Jurkat, Clone E6-1 (cell line): Measurements from ENCODE around the gene LZTFL1.

ENCODE experiments used
- DNase-seq: peaks from one replicate; pipeline ENCODE4 v3.0.0-alpha.2; 2011; ENCODE audit warnings: low read depth, low spot score
- H3K4me3 ChIP-seq: 2 replicates; pipeline ENCODE4 v1.5.1; 2011; ENCODE audit warnings: mild to moderate bottlenecking, low read length, control low read depth, moderate library complexity

LZTFL1 gene

DNA sequence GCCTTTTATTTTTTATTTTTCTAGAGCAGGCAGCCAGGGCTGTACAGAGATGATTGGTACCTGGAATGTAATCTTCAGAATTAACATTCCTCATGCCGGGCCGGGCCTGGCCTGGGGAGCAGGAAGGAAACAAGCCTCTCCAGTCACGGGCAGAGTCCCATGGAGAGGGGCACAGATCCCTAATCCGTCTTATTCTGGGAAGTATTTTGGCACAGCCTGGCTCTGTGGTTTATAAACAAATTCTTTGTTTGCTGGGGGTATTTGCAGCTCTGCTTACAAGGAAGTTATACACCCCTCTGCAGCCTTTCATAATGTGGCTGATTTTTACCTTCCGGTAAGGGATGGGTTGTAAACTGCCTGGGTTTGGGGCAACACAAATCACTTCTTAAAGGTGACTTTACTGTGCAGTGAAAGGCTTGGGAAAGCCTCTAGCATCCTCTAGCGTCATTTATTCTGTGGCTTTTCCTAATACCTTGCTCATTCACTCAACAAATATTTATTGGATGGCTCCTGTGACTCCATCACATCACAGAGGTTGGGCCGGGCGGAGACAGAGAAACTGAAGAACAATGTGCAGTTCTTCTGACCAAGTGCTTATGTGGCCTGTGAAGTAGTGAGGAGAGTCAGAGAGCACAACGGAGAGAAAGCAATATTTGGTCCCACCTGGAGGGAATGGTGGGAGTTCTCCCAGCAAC is 48.3 kb downstream of the LZTFL1 start:
- H3K4me3 ChIP-seq, result no peak overlapping the region
- no peak for DNase-seq

DNA sequence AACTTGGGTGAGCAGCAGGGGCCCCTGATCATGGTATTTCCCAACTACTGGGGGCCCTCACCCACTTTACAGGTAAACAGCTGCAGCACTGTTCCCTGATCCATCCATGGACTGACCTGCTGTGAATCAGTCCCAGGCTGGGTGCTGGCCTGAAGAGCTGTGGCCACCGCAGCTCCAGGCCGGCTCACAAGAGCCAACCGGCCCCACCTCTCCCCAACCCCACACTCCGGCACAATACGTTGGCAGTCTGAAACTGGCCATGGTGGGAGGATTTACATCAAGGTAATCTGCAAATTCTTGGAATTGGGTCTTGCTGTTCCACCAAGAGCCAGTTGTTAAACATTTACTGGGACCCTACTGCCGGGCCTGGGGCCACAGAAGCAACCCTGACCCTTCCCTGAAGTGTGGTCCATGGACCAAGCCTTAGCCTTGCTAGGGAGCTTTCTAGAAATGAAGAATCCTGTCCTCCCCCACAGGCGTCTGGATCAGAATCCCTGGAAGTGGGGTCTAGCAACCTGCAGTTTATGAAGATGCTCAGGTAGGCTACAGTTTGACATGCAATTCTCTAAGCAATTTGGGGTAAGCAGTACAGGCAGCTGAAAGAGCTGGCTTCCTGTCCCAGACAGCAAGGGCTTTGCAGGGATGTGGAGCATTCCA is 49.3 kb downstream of the LZTFL1 start:
- DNase-seq, result no peak
- no peak overlapping the region for H3K4me3 ChIP-seq

DNA sequence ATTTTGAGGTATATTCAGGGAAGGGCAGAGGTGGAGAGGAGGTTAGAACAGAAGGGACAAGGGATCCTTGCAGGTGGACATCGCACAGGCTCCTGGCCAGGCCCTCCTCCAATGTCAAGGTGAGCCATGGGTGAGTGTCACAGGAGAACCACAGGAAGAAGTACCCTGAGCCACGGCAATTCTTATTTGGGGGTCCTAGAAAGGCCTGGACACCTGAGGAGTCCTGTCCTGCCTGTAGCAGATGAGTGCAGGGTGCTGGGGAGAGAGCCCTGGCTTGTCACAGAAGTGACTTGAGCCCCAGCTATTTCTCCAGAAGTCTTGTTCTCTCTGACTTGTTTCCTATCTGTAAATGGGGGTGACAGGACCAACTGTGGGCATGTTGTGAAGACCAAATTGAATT is 49.9 kb downstream of the LZTFL1 start:
- no peak overlapping the region for H3K4me3 ChIP-seq
- DNase-seq, result no peak

DNA sequence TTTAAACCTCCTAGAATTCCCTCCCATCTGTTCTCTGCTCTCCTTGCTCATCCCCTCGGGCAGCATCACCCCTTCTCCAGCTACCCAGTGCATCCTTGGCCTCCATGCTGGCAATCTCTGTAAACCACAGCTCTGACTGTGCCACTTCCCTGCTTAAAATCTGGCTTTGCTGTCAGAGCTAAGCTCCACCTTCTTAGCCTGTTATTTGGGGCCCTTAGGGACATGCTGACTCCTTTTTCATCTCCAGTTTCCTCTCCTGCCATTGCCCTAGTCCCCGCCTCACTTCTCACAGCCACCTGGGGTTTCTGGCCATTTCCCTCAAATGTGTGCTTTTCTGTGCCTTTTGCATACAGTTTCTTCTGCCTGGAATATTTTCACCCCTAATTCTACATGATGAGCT is 51.3 kb downstream of the LZTFL1 start:
- H3K4me3 ChIP-seq, result no peak overlapping the region

DNA sequence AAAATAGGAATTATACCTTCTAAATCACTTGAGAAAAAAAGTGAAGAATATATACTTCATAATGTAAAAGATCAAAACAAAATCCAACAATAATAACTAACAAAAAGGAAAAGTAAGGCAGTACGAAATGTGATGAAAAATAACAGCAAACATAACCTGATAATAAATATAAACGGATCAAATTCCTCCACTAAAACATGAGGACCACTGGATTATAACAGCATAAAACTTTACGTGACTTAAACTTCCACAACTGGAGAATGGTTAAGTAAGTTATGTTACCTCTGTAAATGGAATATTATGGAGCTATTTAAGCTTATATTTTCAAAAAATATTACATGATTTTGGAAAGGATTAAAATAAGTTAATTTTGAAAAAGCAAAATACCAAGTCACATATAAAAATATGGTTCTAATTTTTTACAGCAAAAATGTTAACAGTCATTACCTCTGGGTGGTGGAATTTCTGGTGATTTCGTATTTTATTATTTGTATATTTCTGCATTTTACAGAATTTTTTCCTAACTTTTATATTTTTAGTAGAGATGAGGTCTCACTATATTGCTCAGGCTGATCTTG is 52.6 kb downstream of the LZTFL1 start:
- no peak overlapping the region for H3K4me3 ChIP-seq
- no peak for DNase-seq

More for the DNA sequence above, 51.3 kb downstream of the LZTFL1 start:
- no peak for DNase-seq

DNA sequence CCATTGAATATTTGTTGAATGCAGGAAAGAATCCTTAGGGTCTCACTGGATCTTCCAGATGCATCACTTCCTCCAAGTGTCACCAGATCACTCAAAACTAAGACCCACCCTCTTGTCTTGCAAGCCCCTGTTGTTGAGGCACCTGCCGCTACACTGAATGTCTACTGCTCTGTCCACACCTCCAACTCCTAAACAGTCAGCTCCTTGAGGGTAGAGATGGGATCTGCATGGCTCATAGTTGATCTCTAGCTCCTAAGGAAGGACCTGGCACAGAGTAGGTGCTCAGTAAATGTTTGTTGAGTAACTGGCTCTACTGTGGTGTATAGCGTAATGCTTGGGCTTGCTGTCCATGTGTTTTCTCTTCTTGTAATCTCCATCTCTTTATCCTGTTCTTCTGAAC is 54.4 kb downstream of the LZTFL1 start:
- H3K4me3 ChIP-seq, result no peak overlapping the region
- no peak for DNase-seq

DNA sequence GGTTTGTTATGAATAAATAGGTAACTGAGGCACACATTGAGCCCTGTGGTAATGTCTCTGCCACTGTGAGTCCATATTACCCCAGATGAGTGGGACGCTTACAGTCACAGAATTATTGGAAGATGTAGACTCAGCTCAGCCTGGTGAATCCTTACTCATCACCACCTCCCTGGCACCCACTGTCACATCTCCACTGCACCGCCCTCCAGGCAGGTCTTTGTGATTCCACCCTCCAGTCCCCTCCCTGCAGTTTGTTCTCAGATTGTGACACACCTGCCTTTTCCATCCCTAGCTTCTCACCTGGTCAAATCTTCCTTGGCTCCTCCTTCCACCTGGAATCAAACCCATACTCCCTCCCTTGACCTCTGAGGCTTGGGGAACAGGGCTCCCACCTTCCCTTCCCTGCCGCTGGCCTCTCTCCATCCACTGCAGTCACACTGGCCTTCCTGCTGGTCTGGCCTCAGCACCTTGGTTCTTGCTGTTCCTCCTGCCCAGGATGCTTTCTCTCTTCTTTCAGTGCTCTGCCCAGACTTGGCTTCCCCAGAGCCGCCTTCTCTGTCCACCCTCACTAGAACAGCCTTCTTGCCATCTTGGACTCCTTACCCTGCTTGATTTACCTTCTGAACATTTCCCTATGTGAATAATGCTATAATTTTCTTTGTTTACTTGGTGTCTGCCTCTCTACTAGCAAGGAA is 55.0 kb downstream of the LZTFL1 start:
- no peak for DNase-seq
- H3K4me3 ChIP-seq, result no peak overlapping the region

DNA sequence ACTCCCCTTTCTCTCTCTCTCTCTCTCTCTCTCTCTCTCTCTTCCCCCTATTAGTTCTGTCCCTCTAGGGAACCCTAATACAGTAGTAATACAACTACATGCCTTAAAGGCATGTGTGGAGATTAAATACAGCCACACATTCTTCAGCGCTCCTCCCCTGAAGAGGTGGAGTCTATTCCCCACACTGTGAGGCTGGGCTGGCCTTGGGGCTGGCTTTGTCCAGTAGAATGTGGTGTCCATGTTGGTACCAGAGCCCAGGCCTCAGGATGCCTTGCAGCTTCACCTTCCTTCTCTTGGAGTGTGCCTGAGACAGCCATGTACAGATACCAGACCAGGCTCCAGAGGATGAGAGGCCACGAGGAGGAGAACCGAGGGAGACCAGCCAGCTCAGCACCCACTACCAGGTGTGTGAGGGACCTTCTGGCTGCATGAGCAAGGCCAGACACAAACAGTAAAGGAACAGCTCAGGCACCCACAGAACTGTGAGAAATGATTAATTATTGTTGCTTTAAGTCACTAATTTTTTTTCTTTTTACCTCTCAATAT is 56.2 kb downstream of the LZTFL1 start:
- H3K4me3 ChIP-seq, result no peak overlapping the region
- no peak for DNase-seq

DNA sequence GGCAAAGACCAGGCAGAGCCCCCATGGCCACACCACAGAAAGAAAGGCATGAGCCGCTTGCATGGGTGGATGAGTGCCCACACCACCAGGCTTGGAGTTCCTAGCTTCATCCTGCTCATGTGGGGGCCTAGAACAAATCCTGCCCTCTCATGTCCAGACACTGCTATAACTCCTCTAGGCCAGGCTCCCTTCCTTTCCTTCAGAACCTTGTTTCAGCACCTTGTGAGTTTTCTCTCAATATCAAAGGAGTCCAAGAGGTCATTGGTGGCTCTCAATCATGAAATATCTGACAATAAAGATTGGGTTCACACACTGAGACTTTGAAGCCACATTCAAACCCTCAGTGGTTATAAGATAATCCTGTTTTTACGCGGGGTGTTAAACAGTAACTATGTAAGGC is 58.3 kb downstream of the LZTFL1 start:
- DNase-seq, result no peak
- no peak overlapping the region for H3K4me3 ChIP-seq

DNA sequence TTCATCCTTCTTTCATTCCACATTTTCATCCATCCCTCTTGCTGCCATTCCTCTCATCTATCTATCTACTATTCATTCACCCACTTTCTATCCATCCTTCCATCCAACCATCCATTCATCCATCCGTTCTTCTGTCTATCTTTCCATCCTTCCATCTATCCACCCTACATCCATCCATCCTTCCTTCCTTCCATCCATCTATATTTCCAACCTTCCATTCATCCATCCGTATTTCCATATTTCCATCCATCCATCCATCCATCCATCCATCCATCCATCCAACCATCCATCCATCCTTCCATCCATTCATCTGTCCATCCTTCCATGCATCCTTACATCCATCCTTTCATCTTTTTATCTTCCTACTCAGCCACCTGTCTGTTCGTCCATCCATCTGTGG is 59.5 kb downstream of the LZTFL1 start:
- DNase-seq, result no peak
- H3K4me3 ChIP-seq, result no peak overlapping the region

DNA sequence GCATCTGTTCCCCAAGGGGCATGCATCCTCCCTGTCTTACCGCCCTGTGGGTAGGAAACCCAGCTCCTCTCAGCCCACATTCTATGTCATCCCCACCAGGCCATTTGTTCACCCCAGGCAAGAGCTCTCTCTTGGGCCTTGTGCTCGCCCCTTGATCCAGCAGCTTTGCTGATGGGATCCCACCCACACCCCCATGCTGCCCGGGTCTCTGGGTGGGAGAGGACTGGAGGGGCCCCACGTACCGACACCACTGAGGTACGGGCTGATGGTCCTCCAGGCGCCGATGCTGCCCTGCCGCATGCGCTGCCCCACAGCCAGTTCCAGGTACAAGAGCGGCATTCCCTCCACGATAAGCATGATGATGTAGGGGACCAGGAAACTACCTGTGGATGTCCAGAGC is 60.1 kb downstream of the LZTFL1 start:
- DNase-seq, result no peak
- no peak overlapping the region for H3K4me3 ChIP-seq

DNA sequence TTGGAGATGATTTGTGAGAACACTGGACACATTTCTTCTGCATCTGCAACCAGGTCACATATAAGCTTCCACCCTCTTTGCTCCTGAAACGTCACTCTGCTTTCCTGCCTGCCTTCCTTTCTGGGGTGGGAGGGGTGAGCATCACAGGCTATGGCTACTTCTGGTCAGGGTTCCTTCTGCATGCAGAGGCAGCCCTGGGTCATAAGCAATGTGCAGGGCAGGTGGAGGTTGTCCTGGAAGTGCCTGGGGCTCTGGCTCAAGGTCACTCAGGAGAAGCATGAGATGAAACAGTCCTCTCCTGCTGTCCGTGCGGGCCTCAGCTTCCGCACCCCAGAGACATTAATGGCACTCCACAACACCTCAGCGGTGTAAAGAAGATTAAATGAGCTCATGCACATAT is 60.6 kb downstream of the LZTFL1 start:
- no peak for DNase-seq
- no peak overlapping the region for H3K4me3 ChIP-seq

DNA sequence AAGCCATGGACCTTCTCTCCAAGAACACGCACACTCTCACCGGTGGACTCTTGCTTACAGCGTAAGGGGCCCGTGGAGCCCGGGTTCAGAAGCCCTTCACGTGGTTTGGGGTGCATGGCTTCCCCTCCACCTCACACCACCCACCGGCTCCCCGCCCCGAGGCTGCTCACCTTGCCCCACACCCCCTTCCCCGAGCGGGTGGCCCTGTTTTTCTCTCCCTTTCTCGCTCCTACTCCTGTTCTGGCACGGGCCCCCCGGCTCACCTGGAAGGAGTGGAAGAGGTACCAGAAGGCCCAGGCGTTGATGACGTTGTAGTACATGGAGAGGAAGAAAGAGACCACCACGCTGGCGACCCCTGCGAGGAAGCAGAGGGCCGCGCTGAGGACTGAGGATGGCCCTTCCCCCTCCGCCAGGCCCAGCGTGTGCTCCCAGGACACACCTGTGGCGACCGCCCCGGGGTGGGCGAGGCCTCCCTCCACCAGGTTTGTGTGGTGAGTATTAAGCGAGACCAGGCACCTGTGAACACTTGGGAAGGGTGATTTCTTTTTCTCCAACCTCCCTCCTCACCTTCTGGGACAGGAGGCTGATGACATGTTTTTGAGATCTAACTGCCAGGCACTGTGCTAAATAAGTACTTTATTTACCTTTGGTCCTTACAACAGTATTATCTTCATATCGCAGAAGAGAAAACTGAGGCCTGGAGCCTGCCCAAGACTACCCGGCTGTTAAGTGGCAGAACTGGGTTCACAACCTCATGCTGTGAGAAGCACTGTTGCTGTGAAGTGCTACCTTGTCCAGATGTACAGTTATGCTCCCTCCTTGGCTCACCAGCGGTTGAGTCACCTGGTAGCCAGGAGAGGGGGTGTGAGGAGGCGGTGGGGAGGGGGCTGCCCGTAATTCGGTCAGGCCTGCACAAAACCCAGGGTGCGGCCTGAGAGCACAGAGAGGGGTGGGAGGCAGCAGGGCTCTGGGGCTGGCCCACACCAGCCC is 61.9 kb downstream of the LZTFL1 start:
- DNase-seq, result no peak
- no peak overlapping the region for H3K4me3 ChIP-seq

DNA sequence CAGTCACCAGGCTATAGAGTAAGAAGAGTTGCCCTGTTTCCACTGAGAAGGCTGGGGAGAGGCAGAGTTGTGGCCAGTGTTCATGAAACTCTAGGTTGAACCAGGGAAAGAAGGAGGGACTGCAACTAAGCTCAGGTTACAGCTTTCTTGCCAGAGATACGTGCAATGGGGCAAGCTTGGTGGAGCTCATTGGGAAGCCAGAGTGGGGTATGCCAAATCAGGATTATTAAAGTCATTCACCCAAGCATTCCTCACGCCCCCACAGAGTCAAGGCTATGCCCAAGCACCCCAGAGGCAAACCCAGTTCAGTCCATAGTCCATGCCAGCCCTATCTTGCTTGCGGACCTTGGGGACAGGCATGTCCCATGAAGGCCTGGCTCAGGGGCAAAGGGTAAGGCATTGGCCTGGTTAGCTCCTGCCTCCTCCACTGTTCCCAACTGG is 63.1 kb downstream of the LZTFL1 start:
- H3K4me3 ChIP-seq, result no peak overlapping the region
- DNase-seq, result no peak

DNA sequence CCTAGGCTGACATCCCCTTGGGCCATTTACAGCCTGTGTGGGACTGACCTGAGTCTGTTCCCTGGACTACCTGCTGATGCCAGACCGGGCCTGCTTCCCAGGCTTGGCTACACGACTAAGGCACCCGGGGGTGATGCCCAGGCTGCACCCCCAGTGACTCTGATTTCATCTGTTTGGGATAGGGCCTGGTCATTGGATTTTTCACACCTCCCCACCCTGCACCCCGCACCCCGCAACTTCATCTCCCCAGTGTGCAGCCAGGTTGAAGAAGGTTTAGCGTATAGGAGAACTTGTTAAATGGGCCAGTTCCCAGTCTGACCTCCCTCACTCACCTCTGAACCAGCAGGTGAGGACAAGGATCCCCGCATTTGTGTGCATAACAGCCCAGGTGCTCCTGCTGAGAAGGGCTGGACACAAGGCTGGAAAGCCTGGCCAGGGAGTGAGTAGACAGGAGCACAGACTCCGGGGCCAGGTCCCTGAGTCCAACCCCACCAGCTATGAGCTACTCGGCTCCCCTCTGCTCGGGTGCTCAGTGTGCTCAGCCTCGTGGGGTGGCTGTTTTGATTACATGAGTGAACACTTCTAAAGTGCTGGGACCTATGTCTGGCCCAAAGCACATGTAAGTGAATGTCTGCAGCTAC is 64.1 kb downstream of the LZTFL1 start:
- no peak for DNase-seq
- H3K4me3 ChIP-seq, result no peak overlapping the region

DNA sequence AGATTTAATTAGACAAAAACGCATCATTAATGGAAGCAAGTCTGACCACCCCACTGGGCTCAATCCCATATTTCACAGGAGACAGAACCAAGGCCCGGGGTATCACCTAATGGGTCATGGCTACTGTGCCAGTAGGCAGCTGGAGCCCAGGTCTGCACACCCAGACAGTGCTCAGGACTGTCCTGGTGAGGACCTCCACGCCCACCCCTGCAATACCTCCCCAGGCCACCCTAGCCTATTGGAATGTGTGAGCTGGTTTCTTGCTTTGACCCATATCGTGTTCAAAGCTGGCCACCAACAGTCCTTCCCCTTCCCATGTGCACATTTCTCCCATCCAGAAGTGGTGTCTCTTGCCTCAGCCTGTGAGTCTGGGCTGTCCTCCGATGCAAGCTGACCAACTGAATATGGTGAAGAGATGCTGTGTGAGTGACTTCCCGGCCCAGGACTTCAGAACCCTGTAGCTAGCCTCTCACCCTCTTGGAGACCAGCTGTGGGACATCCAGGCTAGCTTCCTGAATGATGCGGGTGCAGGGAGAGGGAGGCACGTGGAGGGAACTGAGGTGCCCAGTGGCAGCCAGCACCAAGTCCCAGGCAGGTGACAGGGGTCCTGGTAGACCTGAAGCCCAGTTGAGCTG is 64.7 kb downstream of the LZTFL1 start:
- no peak overlapping the region for H3K4me3 ChIP-seq
- DNase-seq, result no peak

DNA sequence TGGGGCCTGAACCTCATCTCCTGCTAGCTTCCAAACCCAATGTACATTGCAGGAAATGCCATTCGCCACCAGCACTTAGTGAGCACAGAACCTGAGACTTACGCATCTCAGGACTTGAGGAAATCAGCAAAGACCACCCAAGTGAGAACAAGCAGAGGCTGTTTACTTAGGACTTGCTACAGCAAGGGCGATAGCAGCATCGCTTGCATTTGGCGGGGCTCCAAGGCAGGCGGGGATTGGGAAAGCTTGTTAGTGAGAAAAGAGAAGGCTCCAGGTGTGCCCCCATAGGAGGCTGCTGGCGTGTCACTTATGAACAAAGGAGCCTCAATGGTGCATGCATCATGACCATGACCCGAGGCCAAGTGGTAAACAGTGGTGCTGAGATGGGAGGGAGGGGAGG is 65.3 kb downstream of the LZTFL1 start:
- DNase-seq, result no peak
- no peak overlapping the region for H3K4me3 ChIP-seq

DNA sequence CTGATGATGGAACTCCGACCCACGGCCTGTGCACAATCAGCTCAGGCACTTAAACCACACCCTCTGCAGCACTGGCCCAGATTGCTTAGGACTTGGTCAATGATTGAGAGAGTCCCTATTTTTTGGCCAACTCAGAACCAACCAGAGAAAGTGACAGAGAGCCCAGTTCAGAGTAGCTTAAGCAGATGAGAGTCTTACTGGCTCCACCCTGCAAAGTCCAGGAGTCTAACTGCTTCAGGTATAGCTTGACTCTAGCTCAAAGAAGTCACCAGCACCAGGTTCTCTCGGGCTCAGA is 65.7 kb downstream of the LZTFL1 start:
- H3K4me3 ChIP-seq, result no peak overlapping the region
- no peak for DNase-seq
